Measurements from ENCODE around the gene RPL22.

Gene RPL22

DNA sequence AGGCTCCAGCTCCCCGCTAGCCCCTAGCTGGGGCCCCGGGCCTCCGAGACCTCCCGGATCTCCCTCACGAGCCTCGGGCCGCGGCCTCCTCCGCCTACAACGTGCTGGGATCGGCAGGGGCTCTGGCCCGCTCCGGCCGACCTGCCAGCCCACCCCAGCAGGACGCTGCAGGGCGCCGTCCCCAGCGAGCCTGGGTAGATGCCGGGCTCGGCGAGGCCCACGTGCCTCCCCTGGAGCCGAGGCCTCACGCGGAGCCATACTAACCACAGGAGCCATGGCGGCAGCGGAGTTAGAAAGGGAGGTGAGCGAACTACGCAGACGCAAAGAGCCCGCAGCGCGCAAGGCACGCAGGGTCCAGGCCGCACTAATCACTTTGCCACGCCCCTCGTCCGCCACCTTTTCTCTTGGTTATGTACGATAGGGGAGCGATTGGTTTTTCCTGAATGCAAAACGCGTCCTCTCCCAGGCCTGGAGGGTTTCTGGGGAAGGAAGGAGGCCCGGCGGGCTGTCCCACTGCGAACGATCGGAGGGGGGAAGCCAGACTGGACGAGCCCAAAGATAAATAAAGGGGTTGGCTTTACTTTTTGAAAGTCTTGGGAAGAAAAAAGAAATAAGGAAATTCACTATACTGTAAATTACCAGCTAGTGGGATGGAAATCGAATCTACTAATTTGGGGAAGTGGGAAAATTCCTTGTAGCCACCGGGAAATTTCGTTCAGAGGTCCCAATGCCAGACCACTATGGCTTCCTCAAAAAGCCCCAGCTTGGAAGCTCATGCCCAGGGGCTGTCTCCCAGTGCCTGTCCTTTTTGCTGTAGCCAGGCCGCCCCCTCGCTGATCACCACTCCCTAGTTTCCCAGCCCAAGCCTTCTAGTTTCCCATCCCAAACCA lies at the start of gene RPL22:
Gene RPL22, minus strand, starts transcription at position 298 of the 890 bp plus-strand sequence. Its CDS starts 22 bp downstream, at position 276.
- DNase-seq (ENCODE audit: low read depth in 2 of 3, low spot score in 2 of 3), result peak; percentile 71 to 91 (median 84)

DNA sequence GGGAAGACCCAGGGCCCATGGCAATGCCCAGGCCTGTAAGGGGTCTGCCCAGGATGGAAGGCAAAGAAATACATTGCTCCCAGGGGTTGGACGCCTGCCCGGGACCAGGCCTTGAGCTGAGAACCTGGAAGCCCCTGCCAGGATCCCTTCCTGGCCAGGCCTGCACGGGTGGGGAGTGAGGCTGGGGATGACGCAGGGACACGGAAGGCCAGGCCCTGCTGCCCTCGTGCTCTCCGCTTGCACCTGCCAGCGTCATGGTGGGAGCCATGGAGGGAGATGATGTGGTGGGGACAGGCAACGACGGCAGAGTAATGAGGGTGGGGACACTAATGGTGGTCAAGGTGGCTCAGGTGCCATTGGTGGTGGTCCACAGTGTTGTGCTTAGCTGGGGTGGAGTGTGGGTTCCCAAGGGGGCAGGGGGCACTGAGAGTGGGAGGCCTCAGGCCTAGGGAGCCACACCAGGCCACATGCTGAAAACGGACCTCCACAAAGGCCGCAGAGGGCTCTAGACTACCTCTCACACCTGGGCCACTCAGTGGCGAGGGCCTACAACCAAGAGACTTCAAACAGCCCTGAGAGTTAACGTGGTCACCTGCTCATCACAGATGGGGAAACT lies 48.9 kb upstream of the RPL22 start:
- DNase-seq (ENCODE audit: low read depth in 2 of 3, low spot score in 2 of 3), result no peak

DNA sequence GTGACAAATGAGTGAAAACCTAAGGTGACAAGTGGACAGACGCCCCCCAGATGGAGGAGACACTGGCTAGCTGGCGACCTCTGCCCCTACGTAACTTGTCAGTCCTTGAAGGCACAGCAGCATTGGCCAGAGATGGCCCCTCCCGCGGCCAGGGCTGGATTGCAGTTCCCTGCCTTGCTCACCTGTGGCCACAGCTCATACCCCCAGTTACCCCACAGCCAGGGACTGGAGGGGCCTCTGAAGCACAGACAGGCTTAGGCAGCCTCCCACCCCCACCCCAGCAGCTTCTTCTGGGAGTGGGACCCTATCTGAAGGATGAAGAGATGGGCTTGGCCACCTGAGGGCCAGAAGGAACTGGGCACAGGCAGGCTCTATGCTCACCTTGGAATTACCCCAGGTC lies 48.3 kb upstream of the RPL22 start:
- no peak for DNase-seq (ENCODE audit: low read depth in 2 of 3, low spot score in 2 of 3)

DNA sequence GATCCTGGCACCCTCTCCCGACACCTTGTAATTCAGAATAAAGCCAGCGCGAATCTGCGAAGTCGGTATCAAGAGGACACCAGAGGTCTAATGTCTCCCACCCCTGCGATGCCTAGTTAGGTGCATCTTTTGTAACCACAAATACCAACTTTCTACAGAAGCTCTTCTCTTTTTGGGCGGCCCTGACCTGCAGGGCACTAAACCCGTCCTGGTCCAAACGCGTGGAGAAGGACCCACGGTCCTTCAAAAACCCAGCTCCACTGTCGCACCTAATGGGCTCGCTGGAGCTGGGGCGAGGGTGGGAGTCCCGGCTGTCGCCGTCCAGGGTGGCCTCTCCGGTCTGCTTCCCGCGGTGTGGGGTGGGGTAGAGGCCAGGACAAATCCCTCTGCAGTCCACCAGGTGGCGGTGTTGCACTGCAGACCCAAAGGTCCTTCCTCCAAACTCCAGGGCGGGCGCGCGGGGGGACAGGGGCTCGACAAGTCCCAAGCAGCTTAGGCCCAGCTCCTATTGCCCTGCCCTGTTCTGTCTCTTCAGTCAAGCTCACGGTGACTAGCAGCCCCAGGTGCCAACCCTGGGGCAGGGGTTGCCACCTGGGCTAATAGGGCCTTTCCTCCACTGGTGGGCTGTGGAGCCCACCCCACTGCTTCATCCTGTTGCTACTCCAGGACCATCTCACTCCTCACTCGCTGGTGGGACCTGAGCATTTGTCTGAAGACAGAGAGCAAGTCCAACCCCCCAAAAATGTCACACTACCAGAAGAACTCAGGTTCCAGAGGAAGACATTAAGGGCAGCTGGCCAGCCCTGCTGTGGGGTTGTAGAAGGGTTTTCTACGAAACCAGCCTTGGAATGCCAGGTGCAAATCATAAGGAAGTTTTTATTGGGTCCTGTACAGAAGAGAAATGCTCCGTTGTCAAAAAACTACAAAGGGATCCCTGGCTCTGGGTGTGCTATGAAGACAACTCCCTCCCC lies 47.4 kb upstream of the RPL22 start:
- peak in 2 of 3 experiments; percentile 80 to 85 for DNase-seq (ENCODE audit: low read depth in 2 of 3, low spot score in 2 of 3)

DNA sequence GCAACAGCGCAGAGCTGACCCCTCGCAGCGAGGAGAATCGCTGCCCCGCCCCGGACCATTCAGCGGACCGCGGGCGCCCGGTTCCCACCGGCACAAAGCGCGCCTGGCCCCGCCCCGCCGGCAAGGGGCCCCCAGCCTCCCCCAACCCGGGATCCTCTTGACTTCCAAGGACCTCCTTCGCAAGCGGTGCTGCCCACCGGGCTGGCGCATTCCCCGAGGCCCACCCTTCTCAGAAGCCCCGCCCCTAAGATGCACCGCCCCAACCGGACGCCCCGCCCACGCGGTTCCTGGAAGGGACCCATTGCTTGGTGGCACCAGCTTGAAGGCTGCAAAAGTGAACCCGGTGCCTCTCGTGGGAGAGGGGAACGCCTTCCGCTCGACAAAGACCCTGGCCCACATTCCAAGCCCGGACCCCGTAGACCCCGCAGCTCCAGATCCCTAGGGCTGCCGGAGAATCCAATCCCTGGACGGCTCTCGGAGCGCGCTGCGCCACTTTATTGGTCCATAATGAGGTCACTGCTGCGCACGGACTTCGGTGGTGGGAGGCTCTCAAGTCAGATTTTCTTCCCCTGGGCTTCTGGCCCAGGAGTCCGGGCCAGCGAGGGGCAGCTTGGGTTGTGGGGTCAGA lies 46.6 kb upstream of the RPL22 start:
- DNase-seq (ENCODE audit: low read depth in 2 of 3, low spot score in 2 of 3), result peak in 1 of 3 experiments; percentile 45

DNA sequence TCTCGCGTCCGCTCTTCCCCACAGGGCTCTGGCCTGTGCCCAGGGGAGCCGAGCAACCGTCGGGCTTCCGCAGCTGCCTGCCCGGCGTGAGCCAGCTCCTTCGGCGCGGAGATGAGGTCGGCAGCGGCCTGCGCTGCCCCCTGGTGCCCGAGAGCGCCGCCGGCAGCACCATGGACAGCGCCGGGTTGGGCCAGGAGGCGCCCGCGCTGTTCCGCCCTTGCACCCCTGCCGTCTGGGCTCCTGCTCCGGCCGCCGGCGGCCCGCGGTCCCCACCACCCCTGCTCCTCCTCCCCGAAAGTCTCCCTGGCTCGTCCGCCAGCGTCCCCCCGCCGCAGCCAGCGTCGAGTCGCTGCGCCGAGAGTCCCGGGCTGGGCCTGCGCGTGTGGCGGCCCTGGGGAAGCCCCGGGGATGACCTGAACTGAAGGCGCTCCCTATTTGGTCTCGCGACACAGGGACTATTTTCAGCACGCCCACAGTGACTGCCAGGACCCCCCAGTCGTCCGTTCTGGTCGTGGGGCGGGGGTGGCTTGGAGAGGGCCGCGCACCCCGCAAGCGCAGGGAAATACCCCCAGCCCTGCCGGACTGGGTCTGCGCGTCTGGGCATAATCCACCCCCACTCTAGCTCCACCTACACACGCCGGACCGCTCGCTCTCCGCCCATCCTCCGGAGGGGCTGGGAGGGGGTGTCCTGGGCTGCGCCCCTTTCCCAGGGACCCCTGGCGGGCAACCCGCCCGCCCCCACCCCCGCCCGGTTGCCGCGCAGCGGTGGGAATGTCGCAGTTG lies 45.9 kb upstream of the RPL22 start:
- peak; percentile 48 to 78 (median 70) for DNase-seq (ENCODE audit: low read depth in 2 of 3, low spot score in 2 of 3)

DNA sequence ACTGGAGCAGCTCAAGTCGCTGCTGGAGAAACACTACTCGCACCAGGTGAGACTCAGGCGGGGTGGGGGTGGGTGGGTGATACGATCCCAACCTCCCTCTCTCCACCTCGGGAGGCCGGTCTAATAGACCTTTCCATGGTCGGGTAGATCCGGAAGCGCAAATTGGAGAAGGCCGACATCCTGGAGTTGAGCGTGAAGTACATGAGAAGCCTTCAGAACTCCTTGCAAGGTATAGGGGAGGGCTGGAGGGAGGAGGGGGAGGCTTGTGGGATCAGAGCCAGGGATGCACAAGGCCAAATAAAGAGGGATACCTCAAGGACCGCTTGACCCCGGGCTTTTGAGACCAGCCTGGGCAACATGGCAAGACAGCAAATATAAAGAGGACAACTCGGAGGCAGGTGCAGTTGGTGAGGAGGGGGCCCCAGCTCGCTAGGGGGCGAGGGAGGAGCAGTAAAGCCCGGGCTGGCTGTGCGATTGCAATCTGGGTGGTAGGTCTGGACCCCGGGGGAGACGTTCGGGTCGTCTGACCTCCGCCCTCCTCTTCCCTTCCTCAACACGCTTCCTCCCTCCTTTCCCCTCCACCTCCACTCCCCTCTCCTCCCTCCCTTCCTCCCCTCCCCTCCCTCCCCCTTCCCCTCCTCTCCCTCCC lies 45.1 kb upstream of the RPL22 start:
- DNase-seq (ENCODE audit: low read depth in 2 of 3, low spot score in 2 of 3), result no peak

DNA sequence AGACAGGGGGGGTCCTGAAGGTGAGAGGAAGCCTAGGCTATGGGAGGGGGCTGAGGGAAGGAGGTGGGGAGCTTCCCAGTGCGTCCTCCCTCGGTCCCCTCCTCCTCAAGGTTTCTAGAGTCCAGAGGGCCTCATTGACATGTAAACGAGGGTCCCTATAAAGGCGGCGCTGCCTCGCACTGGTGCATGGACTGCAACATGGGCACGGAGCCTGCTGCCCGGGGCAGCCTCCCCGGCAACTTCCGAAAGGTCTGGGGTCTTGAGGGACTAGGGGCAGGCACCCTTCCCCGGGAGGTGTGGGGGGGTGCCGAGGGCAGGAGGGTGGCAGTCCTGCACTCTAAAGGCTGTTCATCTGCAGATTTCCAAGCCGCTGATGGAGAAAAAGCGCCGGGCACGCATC lies 44.6 kb upstream of the RPL22 start, which contains the start of gene HES3:
Gene HES3, plus strand, starts transcription at position 187 of the 400 bp plus-strand sequence. Its CDS starts 187 bp downstream, at position 374.
- DNase-seq (ENCODE audit: low read depth in 2 of 3, low spot score in 2 of 3), result no peak

DNA sequence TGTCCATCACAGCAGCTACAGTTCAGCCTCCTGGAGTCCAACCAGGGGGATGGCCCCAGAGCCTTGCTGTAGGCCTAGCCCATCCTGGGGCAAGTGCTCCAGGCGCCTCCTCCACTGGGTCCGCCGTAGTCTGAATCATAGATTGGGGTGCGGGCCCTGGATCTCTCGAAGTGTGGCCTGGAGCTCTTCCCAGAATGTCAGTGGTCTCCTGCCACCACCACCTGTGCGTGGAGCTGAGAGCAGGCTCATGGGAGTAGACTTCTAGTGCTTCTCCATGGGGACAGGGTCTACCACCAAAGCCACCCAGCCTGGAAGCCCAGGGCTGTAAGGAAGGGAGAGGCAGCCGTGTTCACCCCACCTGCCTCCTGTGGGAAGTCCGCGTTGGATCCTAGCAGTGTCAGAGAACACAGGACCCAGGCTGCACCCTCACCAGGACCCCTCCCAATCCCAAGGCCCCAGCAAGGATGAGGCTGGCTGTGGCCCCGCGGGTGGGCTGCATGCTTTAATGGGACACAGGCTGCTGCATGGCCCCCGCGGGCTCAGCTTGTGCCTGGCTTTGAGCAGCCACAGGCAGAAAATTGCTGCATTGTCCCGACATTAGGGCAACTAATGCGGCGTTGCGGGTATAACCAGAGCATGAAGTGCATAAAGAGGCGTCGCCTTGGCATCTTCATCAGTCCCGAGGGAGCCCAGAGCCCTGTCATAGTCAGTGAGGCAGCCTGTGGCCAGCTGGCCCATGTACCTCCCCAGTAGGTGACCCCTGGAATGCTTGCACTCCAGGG lies 43.8 kb upstream of the RPL22 start:
- DNase-seq (ENCODE audit: low read depth in 2 of 3, low spot score in 2 of 3), result no peak

DNA sequence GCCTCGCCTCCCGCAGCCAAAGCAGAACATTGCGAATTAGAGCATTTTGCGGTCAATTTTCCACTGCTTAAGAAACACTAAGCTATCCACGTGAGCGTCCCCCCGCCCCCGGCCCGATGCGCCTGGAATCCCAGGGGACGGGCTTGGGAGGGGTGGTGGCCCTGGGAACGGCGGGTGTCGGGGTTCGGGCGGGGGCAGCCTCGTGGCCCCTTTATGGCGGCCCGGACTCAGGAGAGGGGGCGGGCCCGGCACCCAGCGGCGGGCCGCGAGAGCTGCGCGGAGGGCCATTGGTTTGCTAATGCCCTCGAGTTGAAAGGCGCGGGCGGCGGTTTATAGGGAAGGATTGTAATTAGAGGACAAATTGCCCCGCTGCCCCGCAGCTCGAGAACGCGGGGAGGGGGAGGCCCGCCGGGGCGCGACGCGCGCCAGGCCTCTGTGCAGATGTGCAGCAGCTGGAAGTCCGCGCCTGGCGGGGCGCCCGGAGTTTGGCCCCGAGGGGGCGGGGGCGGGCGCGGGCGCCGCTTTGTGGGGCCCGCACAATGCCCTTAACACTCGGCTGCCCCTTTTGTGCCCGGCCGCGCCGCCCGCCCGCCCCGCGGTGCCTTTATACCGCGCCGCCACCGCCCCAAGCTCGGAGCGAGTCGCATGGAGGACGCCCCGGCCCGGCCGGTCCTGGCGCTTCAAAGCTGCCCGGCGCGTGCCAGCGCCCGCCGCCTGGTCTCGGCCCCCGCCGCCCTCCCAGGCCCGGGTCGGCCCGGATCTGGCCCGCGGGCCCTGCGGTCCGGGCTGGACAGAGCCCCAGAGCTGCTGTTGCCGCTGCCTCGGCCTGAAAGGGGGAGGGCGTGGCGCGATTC lies 42.7 kb upstream of the RPL22 start:
- no peak for DNase-seq (ENCODE audit: low read depth in 2 of 3, low spot score in 2 of 3)

DNA sequence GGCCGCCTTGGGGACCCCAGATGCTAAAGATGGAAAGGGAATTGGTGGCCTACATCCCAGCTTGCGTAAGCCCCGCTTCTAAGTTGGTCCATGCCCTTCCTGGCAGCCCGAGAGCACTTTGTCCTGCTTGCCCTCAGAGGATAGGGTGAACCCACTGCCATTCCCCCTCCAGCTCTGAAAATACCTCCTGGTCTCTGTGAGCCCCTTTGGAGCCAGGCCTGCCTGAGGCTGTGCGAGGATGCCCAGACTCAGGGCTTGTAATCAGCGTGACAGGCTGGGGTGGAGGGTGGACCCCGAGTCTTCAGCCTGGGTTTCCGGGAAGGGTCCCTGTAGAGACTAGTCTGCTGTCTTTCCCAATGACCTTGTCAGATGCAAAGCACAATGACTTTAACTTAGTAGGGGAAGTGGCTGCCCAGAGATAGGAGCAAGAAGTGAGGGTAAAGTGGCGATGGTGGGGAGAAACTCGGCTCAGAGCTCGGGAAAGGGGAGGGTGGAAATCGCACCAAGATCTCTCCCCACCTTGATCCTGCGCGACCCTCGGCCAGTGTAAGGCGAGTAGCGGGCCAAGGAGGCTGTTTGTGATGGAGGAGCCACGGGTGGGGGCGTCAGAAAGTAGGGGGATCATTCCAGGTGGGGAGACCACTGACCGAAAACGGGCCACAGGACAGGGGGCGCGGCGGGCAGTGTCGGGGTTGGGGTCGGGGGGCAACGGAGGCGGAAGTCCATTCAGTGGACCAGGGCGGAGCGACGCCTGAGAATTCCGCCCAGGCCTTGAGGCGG lies 41.9 kb upstream of the RPL22 start:
- DNase-seq (ENCODE audit: low read depth in 2 of 3, low spot score in 2 of 3), result no peak

DNA sequence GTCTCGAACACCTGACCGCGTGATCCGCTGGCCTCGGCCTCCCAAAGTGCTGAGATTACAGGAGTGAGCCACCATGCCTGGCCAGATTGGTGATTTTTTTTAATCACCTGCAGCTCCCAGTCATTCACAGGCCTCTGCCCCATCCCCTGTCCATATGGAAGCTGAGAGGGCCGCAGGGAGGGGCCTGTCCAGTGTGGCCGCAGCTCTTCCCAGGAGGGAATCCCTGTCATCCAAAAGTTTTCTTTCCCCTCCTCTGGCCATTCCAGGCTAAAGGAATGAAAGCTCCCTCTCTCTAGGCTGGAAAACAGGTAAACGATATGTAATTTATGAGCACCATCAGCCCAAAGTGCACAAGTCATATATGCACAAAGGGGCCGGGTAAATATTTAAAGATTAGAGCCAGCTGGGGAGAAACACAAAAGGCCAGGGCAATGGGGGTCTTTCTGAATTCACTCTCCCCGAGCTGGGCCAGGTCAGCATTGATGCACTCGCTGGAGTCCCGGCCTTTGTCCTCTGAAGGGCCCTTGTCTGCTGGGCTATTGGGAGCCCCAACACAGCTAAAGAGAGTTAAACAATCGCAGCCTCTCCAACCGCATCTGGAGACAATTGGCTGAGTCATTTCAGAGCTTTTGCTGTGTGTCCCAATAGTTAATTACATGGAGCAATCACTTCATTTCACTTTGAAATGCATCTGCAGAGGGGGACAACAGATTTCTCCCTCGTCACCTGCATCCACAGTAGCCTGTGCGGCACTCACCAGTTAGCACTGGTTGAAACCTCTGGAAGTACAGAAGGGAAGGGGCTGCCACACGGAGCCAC lies 40.8 kb upstream of the RPL22 start:
- no peak for DNase-seq (ENCODE audit: low read depth in 2 of 3, low spot score in 2 of 3)

DNA sequence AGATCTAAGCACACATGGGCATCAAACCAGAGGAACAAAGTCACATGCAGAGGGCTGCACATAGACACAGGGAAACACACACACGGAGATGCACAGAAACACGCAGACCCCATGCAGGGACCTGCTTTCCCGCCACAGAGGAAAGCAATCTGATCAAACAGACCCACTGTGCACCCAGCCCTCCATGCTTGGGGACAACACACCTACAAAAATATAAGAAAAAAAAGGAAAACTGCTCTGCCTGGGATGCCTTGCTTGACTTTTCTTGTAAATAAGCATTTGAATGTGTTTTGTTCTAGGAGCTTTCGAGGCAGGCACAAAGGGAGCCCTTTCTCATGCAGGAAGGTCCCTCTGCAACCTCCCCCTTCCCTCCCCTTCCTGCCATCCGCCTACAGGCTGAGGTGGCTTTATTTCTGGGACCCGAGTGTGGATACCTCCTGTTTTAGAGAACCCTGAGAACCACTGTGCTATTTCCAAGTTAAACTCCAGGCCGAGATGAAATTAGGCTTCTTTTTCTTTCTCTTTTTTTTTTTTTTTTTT lies 39.9 kb upstream of the RPL22 start:
- DNase-seq (ENCODE audit: low read depth in 2 of 3, low spot score in 2 of 3), result no peak

DNA sequence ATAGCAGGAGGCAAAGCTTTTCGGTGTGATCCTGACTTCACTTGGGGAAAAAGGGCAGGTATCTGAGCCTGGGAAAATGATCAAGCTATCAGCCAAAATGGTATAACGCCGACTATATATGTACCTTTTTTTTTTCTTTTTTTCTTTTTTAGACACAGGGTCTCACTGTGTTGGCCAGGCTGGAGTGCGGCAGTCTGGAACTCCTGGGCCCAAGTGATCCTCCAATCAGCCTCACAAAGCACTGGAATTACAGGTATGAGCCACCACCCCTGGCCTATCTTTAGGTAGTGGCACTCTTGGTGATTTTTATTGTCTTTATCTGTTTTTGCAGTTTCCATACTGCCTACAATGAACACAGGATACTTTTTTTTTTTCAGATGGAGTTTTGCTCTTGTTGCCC lies 37.7 kb upstream of the RPL22 start:
- DNase-seq (ENCODE audit: low read depth in 2 of 3, low spot score in 2 of 3), result no peak

DNA sequence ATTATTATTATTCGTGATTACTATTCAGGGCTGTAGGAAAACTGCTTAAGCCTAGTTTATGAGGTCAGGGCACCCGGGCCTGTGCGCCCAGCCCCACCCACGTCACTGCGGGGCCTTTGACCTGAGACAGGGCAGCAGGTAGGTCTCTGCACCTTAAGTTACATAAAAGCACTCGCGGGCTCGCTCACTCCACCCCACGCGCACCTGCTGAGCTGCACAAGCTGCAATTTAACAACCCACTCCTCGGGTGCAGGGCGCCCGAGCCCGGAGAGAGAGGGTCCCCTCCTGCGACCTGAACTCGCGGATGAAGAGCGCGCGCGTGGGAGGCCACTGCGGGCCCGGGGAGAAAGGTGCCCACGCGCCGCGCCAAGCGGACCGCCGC lies 35.9 kb upstream of the RPL22 start:
- no peak for DNase-seq (ENCODE audit: low read depth in 2 of 3, low spot score in 2 of 3)
